G401.6 (cell line): ENCODE data around the gene ROCK2.
"Not testable (repeated sequence)": the region's sequence is repeated elsewhere in the genome, so short reads cannot be mapped to it uniquely, and the experiment has no call there.

Source experiments
- FAIRE-seq: peaks from 2 replicates; lab custom pipeline; 2012; peaks lifted over from hg19 to GRCh38; lab: Jason Lieb, UNC

Gene ROCK2

DNA sequence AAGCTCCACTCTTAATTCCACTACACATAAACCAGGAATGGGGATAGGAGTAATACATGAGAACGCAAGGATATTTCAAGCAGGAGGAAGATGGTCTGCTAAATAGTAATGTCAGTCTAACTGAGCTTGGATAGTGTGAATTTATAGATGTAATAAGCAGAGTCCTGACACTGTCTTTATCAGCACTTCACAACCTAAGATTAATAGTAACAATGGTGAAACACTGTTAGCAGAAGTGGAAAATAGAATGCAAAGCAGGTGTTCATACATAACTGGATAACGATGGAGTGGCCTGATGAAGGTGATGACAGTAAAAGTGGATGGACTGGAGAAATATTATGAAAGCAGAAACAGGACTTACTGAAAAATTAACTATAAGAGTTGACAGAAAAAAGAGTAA, 80.4 kb downstream of the ROCK2 start:
- no peak for FAIRE-seq

DNA sequence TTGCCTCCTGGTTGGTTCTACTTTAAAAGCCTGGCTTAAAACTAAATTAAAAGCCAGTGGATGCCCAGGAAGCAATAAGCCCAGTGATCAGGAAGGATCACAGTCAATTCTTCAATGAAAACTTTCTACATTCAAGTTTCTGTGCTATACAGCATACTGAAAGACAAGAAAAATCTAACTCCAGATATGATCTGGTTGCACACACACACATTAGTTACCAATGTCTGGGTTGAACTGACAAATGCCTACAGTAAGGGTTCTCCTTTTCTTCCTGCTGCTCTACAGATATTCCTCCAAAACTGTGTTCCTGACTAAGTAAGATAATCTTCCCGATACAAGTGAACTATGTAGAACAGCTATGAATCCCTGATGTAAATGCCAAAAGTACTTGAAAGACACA, 81.3 kb downstream of the ROCK2 start:
- FAIRE-seq: no peak

GRCh38 chr2:11262438-11262837, 82.0 kb downstream of the ROCK2 start:
- FAIRE-seq: not testable (repeated sequence)

- FAIRE-seq: not testable (repeated sequence)
These were observed 82.9 kb downstream of the ROCK2 start for GRCh38 chr2:11261564-11261963.

DNA sequence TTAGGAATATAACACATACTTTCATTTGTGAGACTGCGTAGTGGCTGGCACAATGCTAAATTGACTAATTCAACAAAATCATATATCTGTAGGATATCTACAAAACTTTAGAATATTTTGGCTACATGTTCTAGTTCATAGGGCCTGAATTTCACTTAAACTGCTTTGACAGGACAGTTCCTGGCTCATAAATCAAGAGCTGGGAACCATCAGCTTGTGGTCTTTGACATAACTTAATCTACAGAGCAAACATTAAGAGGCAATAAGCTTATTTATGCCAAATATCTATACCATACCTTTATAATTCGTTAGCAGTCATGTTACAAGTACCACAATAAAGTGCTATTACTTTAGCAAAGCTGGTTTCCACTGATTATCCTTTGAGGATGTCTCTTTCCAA, 83.5 kb downstream of the ROCK2 start:
- FAIRE-seq: no peak

DNA sequence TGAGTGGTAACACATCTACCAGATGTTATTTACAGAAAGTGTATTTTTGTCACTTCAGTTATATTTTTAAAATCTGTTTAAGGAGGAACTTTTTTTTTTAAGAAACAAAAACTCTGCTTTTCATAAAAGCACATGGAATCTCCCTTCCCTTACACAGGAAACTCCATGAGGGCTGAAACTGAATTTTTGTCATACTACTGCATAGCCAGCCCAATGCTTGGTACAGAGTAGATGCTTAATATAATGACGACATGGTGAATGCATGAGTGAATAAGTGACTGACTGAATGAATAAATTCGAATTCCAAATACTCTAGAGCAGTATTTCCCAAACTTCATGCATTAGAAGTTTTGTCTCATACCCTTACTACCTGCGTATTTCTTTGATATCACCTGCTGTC, 86.5 kb downstream of the ROCK2 start:
- no peak for FAIRE-seq

- FAIRE-seq: no peak
These were observed 87.4 kb downstream of the ROCK2 start for GRCh38 chr2:11257078-11257477.

DNA sequence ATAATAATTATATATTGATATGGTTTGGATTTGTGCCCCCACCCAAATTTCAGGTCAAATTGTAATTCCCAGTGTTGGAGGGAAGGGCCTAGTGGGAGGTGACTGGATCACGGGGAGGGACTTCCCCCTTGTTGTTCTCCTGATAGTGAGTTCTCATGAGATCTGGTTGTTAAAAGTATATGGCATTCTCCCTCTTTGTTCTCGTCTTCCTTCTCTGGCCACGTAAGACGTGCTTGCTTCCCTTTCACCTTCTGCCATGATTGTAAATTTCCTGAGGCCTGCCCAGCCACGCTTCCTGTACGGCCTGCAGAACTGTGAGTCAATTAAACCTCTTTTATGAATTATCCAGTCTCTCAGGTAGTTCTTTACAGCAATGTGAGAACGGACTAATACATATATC, 88.3 kb downstream of the ROCK2 start:
- FAIRE-seq: no peak

DNA sequence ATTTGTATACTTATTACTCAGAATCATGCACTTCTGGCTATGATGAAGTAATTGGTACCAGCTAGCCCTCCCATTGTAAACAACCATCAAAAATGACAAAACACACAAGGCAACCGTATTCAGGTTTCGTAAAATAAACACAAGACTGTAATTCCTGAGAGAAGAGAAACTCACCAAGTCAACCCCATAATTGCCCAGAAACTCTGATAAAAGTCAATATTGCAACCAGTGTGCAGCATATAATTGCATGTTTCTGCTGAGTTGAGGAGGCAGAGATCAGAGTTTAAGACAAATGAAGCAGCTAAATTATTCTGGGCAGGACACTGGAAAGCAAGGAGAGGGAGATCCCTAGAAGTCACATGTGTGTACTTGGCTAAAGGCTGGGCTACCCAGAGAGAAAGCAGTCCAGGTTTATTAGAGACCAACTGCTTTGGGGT, 90.3 kb downstream of the ROCK2 start:
- no peak for FAIRE-seq

DNA sequence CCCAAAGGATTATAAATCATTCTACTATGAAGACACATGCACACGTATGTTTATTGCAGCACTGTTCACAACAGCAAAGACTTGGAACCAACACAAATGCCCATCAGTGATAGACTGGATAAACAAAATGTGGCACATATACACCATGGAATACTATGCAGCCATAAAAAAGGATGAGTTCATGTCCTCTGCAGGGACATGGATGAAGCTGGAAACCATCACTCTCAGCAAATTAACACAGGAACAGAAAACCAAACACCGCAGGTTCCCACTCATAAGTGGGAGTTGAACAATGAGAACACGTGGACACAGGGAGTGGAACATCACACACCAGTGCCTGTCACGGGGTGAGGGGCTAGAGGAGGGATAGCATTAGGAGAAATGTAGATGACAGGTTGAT, 92.0 kb downstream of the ROCK2 start:
- FAIRE-seq: not testable (repeated sequence)

GRCh38 chr2:11250400-11251196, 93.8 kb downstream of the ROCK2 start:
- no peak for FAIRE-seq

DNA sequence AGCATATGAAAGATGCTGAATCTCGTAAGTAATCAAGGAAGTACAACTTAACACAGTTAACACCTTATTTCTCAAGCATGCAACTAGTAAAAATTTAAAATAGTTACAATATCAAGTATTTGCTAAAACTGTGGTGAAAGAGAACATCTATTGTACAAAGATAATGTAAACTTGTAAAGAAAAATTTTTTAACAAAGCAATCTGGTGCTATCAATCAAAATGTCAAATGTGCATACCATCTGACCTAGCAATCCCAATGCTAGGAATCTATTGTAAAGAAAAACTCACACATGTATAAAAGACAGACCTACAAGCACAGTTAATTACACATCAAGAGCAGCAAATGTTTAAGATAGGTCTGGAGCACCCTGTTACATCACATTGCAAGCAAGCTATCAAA, 99.1 kb downstream of the ROCK2 start:
- no peak for FAIRE-seq

DNA sequence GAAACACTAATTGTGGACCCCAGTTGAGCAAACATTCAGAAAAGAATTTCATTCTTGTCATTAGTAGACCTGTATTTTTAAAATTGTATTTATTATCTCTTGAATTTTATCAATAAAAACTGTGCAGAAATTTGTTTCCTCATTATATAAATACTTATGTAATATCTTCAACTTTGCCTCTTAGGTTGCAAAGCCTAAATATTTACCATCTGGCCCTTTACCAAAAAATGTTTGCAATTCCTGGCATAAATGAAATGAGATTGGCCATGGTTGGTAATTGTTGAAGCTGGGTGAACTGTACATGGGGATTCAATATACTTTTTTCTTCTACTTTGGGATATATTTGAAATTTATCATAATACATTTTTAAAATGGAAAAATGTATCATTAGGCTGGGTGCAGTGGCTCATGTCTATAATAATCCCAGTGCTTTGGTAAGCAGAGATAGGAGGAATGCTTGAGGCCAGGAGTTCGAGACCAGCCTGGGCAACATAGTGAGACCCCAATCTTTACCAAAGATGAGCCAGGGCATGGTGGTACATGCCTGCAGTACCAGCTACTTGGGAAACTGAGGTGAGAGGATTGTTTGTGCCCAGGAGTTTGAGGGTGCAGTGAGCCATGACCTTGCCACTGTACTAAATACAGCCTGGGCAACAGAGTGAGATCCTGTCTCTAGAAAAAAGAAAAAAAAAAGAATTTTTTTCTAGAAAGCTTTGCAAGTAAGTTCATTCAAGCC, 100.2 kb downstream of the ROCK2 start:
- FAIRE-seq: no peak

- no peak for FAIRE-seq
These were observed 100.9 kb downstream of the ROCK2 start for GRCh38 chr2:11243512-11243911.

GRCh38 chr2:11242542-11243174, 101.8 kb downstream of the ROCK2 start:
- no peak for FAIRE-seq

- no peak for FAIRE-seq
These were observed 102.8 kb downstream of the ROCK2 start for GRCh38 chr2:11241412-11242203.

DNA sequence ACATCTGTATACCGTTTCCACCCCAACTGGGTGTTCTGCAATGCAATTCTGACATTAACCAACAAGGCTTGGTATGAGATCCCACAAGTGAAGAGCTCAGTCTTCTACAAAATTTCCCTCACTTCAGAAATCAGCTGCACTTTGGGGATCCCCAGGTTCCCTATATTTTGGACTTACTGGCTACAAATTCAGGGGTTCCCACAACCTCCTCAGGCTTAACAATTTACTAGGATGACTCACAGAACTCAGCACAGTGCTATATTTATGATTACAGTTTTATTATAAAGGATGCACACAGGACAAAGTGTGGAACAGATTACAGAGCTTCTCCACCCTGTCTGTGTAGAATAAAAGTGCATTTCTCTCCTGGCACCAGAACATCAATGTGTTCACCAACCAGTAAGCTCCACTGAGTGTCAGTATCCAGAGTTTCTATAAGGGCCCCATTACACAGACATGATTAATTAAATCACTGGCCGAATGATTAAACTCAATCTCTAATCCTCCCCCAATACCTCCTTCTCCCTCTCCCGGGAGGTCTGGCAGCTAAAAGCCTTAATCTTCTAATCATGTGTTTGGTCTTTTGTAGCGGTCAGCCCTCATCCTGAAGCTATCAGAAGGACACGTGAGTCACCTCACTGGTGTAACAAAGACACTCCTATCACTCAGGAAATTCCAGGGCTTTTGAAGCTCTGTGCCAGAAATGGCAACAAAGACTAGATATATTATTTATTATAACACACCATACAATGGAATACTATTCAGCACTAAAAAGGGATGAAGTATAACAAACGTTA, 104.6 kb downstream of the ROCK2 start:
- FAIRE-seq: no peak

DNA sequence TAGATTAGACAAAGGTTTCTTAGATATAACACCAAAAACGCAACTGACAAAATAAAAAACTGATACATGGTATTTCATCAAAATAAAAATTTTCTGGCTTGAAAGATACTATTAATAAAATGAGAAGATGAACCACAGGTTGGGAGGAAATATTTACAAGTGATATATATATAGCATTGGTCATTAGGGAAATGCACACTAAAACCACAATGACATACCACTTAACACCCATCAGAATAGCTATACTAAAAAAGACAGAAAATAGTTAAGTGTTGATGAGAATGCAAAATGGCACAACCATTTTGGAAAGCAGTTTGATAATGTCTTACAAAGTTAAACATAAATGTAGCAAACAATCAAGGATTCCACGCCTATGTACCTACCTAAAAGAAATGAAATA, 105.3 kb downstream of the ROCK2 start:
- no peak for FAIRE-seq

GRCh38 chr2:11237122-11237521, 107.3 kb downstream of the ROCK2 start:
- FAIRE-seq: no peak

DNA sequence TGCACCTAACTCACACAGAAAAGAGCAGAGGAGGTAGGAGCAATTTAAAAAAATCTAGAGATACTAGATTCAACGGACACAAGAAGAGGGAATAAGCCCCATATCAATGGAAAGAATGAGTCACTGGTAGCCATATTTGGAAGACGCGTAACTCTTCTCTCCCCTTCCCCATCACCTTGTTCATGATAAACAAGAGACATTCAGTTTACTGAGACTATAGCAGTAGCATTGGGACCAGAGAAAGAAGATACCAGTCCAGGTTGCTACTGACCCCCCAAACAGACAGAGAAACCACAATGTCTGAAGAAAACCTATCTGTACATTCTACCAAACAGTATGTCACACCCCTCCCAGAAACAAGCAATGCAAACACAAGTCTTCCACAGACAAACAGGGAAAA, 108.1 kb downstream of the ROCK2 start:
- FAIRE-seq: no peak

DNA sequence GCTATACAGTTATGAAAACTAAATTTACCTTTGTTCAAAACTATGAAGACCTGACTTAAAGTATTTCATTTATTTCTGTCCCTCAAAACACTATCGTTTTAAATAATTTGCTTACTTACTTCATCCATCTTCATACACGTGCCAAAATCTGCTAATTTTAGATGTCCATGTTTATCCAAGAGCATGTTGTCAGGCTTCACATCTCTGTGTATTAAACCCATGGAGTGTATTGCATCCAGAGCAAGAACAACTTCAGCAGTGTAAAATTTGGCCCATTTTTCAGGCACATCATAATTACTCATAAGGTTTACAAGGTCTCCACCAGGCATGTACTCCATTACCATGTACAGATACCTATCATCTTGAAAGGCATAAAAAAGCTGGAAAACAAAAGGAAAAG, 108.9 kb downstream of the ROCK2 start:
- no peak for FAIRE-seq

DNA sequence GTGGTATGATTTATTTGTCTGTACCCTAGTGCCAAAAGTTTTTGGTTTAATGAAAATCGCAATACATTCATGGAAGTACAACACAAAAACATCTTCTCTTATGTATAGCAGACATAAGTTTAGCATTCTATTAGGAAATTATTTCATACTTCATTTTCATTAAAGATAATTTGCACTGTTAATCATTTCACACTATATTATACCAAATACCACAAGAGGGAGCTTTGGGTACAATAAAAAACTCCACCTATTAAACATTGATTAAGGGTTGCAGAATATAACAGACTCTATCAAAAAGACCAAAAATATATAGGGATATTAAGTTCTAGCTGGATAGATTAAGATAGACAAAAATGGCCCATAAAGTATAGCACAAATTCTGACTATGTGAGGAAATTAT, 110.1 kb downstream of the ROCK2 start:
- FAIRE-seq: peak; percentile 90
